HT1080 (cell line): ENCODE data around the gene SMIM24. TPM values are rescaled to one million over a fixed set of nuclear protein-coding genes. Genes with fewer than 3 reads are reported as not detected.

ENCODE experiments used
- DNase-seq: peaks from one replicate; pipeline ENCODE4 v3.0.0-alpha.2; 2015; ENCODE audit warnings: low read depth
- total RNA-seq: library from RNA; depleted of rRNA; stranded (reverse); fragments of >200 nt; shearing (Covaris generic); gene quantifications from 2 replicates; pipeline ENCODE4 v1.2.3, GENCODE V29; 2014

The SMIM24 gene
- total RNA-seq, 1 experiment from 2014 or later: not detected

DNA sequence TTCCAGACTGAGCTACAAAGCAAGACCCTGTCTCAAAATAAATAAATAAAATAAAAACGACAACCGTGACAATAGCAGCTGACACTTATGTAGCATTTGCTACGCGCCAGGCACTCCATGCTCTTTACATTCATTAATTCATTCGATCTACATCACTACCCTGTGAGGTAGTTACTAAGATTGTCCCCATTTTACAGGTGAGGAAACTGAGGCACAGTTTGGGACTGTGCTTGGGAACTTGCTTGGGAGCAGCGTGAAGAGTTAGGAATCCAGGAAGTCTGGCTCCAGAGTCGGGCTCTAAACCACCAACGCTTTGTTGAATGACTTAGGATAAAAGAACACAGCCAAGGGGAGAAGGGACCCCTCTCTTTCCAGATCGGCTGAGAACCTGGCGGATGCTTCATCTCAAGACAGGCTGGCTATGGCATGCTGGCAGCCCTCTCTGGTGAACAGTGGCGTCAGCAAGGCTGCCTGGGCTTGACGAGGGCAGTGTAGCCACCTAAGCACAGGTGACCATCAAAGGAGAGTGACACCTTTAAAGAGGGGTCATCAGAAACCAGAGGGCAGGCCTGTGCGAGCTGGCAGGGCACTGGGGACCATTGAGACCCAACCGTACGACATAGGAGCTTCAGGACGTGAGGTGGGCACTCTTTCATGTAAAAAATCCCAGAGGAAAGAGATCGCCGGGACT is 19.6 kb upstream of the SMIM24 start:
- no peak for DNase-seq

DNA sequence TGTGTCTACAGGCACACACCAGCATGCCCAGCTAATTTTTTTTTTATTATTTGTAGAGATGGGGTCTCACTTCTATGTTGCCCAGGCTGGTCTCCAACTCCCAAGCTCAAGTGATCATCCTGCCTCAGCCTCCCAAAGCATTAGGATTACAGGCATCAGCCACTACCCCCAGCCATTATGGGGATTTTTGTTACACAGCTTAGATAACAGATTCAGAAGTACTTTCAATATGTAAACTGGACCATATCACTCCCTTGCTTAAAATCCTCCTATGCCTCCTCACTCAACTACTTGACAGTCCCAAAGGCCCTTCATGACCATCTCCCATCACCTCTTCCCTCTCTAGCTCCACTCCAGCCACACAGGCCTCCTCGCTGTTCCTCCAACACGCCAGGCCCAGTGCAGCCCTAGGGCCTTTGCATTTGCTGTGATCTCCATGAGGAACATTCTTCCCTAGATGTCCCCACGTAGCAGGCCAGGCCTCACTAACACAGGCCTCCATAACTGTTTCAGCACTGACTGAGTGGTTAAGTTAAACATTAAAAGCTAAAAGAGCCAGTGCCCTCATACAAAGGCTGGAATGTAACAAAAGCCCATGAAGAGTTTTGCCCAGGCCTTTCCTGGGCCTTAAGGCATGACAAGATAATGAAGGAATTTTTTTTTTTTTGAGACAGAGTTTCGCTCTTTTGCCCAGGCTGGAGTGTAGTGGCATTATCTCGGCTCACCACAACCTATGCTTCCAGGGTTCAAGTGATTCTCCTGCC is 17.6 kb upstream of the SMIM24 start:
- DNase-seq: no peak

DNA sequence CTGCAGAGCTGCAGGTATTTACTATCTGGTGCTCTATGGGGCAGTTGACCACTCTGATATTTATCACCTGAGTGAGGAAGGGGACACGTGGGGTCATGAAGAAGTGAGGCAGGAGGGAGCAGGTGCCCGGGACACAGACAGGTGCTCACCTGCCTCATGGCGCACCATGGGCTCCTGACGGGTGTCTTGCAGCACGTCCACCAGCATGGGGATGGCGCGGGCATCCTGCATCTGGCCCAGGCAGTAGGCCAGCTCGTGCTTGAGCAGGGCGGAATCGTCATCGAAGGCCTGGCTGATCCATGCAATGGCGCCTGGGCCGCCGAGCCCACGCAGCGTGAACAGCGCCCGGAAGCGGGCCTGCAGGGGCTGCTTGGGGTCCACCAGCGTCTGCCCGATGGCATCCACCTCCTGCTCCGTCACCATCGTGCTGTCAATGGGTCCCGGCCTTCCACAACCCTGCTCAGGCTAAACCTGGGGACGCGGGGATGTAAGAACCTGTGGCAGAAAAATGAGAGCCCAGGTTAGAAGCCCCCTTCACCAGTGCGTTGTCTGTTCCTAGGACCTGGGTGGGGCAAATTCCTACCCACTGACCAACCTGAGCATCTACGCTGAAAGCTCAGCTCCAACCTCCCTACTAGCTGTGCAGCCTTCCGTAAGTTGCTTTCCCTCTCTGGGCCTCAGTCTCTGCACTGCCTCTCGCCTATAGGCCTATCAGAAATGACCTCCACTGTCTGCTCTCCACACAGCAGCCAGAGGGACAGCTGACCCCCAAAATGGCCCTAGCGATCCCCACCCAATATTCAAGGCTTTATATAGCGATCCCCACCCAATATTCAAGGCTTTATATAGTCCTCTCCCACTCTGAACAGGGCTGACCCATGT is 16.3 kb upstream of the SMIM24 start:
- DNase-seq: no peak

DNA sequence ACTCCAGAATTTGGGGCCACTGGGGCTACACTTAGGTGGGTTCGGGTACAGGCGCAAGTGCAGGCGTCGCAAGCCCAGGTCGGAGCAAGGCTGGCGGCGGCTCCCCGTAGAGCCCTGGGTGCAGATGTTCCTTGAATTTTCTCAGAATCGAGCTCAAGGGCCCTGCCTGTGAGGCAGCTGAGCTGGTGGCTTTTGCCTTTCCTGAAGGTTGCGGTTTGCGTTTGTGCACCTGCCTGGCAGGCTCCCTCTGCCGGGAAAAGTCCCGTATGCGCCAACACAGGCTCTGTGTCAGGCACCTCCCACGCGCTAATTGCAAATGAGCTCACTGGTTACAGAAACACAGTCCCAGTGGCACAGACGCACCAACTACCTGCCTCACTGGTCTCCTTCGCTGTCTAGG is 14.2 kb upstream of the SMIM24 start:
- DNase-seq: no peak

DNA sequence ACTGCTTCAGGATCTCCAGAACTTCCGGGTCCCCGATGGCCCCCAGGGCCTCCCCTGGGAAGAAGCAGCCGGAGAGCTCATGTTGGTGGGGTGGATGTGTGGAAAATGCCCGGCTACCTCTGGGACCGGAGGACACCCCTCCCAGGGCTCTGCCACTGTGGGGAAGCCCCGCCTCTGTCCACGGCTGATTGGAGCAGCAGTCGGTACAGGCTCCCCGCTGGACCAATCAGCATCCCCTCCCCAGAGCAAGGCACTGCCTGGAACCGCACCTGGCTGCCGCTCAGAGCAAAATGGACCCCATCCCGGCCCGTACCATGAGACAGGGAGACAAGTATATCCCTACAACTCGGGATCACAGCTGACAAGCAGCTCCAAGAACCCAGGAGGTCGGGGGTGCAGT is 13.7 kb upstream of the SMIM24 start:
- DNase-seq: no peak

DNA sequence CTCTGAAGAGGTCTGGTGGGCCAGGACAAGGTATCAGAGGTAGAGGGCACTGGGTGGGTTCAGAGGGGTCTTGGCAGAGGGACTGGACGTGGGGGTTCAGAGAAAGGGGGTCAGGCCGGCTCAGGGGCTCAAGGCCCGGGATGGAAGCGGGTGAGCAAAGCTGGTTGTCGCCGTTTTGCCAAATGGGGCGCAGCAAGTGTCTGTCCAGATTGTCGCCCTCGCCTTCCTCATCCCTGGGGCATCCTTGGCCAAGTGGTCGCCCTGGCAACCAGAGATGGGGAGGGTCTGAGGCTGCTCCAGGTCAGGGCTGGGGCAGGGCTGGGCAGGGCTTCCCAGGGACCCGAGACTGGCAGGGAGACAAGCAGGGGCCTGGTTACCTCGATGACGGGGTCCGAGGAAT is 13.3 kb upstream of the SMIM24 start:
- no peak for DNase-seq

DNA sequence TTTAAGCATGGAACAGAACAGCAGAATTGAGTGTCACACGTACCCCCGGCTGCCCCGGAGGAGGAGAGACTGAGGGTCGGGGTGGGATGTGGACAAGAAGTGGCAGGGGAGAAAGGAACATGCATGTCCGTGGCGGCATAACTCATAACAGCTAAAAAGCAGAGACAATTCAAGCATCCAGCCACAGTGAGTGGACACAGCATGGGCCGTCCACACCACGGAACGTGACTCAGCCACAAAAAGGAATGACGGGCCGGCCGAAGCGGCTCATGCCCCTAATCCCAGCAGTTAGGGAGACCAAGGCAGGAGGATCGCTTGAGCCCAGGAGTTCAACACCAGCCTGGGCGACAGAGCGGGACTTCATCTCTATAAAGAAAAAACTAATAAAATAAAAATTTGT is 12.6 kb upstream of the SMIM24 start:
- no peak for DNase-seq

DNA sequence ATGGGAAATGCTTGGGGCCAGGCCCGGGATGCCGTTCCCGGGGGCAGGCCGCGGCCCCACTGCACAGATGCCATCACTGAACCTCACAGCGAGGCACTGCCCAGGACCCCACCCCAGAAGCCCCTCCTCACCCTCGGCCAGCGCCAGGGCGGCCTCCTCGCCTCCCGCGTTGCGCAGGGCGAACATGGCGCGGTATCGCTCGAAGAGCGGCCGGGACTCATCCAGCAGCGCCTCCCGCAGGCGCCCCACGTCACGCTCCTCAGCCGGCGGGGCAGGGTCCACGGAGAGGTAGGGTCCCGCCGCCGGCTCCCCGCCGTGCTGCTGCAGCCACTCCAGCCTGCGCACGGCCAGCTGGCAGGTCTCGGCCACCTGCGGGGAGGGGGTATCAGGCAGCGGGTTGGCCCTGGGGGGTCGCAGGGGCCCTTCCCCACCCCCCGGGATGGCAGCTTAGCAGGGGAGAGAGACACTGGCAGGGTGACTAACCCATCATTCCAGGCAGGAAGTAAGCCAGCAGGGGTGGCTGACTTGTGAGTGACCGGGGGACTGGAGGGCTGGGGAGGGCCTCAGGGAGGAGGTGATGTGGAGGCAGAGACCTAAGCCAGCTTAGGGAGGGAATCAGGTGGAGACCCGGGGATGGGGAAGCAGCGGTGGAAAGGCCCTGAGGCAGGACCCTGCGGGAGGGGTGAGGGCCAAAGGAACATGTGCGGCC is 12.0 kb upstream of the SMIM24 start:
- DNase-seq: no peak

DNA sequence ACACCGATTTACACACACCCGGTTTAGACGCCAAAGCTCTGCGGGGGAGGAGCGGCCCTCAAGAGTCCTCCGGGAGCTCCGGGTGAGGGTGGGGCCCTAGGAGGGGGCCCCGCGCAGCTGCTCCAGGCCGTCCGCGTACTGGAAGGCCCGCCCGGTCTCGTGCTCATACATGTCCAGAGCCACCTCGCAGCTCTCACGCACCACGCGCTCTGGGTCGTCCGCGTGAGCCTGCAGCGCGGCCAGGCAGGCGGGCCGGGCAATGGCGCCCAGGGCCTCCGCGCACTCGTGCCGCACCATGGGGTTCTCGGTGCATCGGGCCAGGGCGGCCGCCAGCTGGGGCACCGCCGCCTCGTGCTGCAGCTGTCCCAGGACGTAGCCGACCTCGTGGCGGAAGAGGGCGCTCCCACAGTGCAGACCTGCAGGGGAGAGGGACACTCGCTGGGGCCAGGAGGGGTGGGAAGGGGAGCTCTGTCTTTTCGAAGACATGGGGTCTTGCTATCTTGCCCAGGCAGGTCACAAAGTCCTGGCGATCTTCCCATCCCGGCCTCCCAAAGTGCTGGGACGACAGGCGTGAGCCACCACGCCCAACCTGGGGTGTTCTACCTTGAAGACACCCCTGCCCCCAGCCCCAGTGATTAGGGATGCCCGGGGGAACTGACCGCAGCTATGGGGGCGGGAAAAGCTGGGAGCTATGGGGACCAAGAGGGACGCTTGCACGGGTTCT is 11.2 kb upstream of the SMIM24 start:
- DNase-seq: no peak

DNA sequence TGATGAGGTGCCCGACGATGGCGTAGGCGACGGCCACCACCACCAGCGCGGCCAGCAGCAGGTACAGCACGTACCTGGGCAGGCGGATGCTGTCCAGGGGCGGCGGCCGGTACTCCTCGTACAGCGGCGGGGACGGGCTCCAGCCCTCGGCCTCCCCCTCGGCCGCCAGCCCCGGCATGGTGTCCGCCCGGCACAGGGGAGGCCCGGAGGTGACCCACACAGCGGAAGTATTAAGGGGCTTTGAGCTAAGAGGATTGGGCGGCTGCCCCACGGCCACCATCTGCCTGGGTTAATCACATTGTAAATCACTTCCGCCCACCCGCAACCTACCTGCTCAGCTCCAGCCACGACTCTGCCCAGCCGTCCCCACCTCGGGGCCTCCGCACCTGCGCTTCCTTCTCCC is 2.9 kb upstream of the SMIM24 start, which contains the start of gene SMIM44:
TSS of gene SMIM44 (minus strand) at position 216 of the 403 bp plus-strand sequence. CDS start at position 178, 38 bp downstream.
- DNase-seq: no peak

DNA sequence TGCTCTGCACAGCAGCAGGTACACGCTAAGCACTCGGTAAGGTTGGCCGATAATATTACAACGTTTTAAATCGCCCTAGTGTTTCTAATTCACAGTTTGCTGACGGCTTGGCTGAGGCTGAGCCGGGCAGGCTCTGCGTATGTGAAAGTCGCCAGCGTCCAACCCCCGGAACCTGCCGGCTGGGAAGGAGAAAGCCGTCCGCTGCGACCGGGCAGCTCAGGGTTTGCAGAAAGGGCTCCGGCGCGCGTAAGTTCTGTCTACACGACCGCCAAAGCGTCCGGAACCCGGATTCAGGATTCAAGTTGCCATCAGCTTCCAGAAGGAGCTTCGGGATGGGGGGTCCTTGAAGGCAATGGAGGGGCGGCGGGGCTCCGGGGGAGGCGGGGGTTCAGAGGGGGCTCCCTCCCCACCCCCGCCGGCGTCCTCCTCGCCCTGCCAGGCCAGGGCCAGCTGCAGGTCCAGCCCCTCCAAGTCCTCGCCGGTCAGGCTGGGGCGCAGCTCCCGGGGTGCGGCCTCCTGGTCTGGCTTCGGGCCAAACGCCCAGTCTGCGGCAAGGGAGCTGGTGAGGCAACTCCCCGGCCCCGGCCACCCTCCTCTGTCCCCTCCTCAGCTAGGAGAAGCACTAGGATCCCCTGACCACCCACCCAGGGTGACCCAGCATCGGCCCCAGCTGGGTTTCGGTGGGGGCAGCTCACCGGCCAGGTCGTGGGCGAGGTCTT is 2.3 kb upstream of the SMIM24 start:
- no peak for DNase-seq

DNA sequence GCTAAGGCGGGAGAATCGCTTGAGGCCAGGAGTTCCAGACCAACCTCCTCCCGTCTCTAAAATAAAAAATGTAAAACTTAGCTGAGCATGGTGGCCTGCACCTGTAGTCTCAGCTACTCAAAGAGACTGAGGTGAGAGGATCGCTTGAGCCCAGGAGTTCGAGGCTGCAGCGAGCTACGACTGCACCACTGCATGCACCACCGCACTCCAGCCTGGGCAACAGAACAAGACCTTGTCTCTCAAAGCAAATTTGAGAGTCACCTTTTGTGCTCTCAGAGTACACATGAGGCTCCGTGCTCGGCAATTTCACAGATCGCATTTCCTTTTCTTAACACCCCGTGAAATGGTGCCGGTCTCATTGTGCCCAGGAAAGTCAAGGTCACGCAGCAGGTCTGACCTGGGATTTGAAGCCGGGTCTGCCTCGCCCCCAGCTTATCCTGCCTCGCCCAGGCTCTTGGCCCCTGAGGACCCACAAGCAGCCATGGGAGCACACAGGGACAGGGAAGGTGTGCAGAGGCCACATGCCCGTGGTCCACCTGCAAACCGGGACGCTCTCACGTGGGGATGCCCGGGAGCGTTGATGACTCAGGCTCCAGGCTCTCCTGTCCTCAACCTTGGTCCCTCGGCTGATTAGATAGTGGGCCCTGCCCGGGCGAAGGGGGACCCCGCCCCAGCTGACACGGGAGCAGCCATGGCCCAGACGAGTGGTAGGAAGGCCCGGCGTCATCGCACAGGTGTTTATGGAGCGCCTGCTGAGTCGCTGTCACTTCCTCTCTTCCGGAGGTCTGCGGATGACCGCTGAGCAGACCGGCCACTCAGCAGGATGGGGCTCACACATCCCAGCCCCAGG is 1.1 kb upstream of the SMIM24 start:
- DNase-seq: no peak

DNA sequence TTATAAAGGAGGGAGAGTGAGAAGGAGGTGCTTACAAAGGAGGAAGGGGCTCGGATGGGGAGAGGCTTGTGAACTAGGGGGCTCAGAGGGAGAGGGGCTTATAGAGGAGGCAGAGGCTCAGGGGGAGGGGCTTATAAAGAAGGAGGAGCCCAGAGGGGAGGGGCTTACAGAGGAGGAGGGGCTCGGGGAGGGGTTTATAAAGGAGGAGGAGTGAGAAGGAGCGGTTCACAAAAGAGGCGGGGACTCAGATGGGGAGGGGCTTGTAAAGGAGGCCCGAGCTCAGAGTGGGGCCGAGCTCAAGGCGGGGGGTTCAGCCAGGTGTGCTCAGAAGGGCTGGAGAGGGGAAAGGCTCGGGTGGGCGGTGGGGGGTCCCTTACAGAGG is 500 bp downstream of the SMIM24 start:
- no peak for DNase-seq

DNA sequence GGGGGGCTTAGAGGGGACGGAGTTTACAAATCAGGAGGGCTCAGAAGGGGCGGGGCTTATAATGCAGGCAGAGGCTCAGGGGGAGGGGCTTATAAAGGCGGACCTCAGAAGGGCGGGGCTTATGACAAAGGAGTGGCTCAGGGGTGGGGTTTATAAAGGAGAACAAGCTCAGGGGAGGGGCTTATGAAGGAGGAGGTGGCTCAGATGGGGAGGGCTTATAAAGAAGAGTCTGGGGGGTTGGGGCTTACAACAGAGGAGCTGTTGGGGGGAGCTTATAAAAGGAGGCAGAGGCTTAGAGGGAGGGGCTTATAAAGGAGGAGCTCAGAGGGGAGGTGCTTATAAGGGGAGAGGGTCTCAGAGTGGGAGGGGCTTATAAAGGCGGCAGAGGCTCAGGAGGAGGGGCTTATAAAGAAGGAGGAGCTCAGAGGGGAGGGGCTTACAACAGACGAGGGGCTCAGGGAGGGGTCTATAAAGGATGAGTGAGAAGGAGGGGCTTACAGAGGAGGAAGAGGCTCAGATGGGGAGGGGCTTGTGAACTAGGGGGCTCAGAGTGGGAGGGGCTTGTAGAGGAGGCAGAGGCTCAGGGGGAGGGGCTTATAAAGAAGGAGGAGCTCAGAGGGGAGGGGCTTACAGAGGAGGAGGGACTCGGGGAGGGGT is 1.0 kb downstream of the SMIM24 start:
- DNase-seq: no peak

DNA sequence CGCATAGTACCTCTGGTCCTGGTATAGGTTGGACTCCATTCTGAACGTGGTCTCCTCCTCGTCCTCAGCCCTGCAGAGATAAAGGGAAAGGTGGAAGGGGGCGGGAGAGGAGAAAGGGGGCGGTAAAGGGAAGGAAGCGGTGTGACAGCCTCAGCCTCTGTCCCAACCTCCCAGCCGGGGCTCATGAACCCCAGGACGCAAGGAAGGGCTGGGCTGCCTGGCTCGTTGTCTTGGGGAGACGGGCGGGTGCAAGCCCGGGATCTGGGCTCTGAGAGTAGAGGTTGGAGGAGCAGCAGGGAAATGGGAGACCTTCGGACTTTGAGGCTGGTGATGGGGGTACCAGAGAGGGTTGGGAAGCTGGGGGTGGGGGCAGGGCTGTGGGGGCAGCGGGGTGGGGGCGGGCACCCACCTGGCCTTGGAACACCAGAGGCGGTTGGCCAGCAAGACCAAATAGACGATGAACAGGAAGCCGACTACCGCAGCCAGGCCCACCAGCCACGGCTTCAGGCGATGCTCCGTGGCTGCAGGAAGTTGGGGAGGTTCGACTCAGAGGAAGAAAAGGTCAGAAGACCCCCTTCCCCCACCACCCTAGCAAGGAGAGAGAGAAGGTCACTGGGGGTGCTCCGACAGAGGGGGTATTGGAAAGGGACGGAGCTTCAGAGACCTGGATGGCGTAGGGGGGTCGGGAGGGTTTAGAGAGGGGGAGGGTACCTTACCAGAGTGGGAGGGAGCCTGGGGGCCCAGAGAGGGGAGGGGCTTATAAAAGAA is 1.7 kb downstream of the SMIM24 start:
- no peak for DNase-seq

DNA sequence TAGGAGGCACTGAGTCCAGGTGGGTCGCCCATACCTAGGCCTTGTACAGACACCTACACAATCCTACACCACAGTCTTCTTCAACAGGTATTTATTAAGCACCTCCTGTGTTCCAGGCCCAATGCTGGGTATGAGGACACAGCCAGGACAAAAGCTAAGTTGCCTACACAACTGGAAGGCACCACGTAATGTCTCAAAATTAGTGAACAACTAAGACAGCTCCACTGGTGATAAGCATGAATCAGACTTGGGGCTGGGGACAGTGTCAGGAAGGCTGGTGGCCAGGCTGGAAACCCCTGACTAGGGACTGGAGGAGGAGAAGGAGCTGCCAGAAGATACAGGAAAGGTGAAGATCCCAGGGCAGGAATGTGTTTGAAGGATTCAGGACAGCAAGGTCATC is 2.4 kb downstream of the SMIM24 start:
- no peak for DNase-seq

DNA sequence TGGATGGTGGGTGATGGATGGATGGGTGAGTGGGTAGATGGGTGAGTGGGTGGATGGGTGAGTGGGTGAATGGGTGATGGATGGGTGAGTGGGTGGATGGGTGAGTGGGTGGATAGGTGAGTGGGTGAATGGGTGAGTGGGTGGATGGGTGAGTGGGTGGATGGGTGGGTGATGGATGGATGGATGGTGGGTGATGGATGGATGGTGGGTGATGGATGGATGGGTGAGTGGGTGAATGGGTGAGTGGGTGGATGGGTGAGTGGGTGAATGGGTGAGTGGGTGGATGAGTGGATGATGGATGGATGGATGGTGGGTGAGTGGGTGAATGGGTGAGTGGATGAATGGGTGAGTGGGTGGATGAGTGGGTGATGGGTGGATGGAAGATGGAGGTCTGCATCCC is 2.8 kb downstream of the SMIM24 start:
- no peak for DNase-seq

DNA sequence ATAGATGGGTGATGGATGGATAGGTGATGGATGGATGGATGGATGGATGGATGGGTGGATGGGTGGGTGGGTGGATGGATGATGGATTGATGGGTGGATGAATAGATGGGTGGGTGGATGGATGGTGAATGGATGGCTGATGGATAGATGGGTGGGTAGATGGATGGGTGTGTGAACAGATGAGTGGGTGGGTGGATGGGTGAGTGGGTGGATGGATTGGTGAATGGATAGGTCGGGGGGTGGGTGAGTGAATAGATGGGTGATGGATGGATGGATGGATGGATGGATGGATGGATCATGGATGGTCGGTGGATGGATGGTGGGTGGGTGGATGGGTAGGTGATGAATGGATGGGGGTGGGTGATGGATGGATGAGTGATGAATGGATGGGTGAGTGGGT is 3.5 kb downstream of the SMIM24 start:
- no peak for DNase-seq
